TTC549 (cell line): ENCODE measurements around the gene KDM7A.
"Not testable (repeated sequence)": the region's sequence is repeated elsewhere in the genome, so short reads cannot be mapped to it uniquely, and the experiment has no call there.

ENCODE experiments used
- FAIRE-seq: peaks from 2 replicates; lab custom pipeline; 2012; peaks lifted over from hg19 to GRCh38; lab: Jason Lieb, UNC

The KDM7A gene

GRCh38 chr7:140159497-140159896, 17.3 kb downstream of the KDM7A start:
- FAIRE-seq, result no peak

GRCh38 chr7:140156460-140157080, 20.2 kb downstream of the KDM7A start:
- FAIRE-seq, result no peak

GRCh38 chr7:140155428-140155827, 21.4 kb downstream of the KDM7A start:
- FAIRE-seq, result no peak

GRCh38 chr7:140153666-140154161, 23.1 kb downstream of the KDM7A start:
- no peak for FAIRE-seq

- no peak for FAIRE-seq
Observed at GRCh38 chr7:140146574-140146973, 30.2 kb downstream of the KDM7A start.

GRCh38 chr7:140145709-140146108, 31.1 kb downstream of the KDM7A start:
- no peak for FAIRE-seq

- no peak for FAIRE-seq
Observed at GRCh38 chr7:140144821-140145220, 32.0 kb downstream of the KDM7A start.

GRCh38 chr7:140143997-140144396, 32.8 kb downstream of the KDM7A start:
- FAIRE-seq, result no peak

GRCh38 chr7:140142031-140142430, 34.8 kb downstream of the KDM7A start:
- FAIRE-seq, result peak; percentile 93

GRCh38 chr7:140141256-140141655, 35.5 kb downstream of the KDM7A start:
- FAIRE-seq, result no peak

GRCh38 chr7:140137078-140137477, 39.7 kb downstream of the KDM7A start:
- FAIRE-seq, result no peak

- no peak for FAIRE-seq
Observed at GRCh38 chr7:140136073-140136472, 40.7 kb downstream of the KDM7A start.

GRCh38 chr7:140134039-140134438, 42.7 kb downstream of the KDM7A start:
- FAIRE-seq, result no peak

GRCh38 chr7:140127360-140128127, 49.2 kb downstream of the KDM7A start:
- FAIRE-seq, result no peak

GRCh38 chr7:140126435-140127034, 50.2 kb downstream of the KDM7A start:
- FAIRE-seq, result no peak

- no peak for FAIRE-seq
Observed at GRCh38 chr7:140122965-140123364, 53.8 kb downstream of the KDM7A start.

- no peak for FAIRE-seq
Observed at GRCh38 chr7:140121326-140121725, 55.5 kb downstream of the KDM7A start.

GRCh38 chr7:140114817-140115216, 62.0 kb downstream of the KDM7A start:
- FAIRE-seq, result not testable (repeated sequence)

- not testable (repeated sequence) for FAIRE-seq
Observed at GRCh38 chr7:140108777-140109176, 68.0 kb downstream of the KDM7A start.

- no peak for FAIRE-seq
Observed at GRCh38 chr7:140096459-140096858, 80.3 kb downstream of the KDM7A start.

- no peak for FAIRE-seq
Observed at GRCh38 chr7:140093375-140093774, 83.4 kb downstream of the KDM7A start.

- no peak for FAIRE-seq
Observed at GRCh38 chr7:140085447-140085846, 91.3 kb downstream of the KDM7A start.

- FAIRE-seq, result no peak
Observed at GRCh38 chr7:140084972-140085371, 91.8 kb downstream of the KDM7A start.
